GM19467 (cell line): ENCODE results near the gene PTPRZ1.

Experiments
- ATAC-seq: cut with Tn5 transposase; IDR thresholded peaks from one replicate; pipeline ENCODE4 v1.9.1; 2021; ENCODE audit warnings: mild to moderate bottlenecking, moderate library complexity; ENCODE audit not compliant: unreplicated experiment

Gene PTPRZ1

DNA sequence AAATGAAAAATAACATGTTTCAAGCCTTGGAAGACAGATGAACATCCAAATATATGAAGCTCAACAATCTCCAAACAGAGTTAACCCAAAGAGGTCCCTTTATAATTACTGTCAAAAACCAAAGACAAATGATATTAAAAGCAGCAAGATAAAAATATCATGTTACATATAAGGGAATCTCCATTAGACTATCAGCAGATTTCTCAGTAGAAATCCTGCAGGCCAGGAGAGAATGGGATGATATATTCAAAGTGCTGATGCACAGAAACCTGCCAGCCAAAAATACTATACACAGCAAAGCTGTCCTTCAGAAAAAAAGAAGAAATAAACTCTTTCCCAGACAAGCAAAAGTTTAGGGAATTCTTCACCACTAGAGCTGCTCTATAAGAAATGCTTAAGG, 230.1 kb downstream of the PTPRZ1 start:
- no peak for ATAC-seq
